ENCODE data around the gene GRM4. TPM values are rescaled to one million over a fixed set of nuclear protein-coding genes. Genes with fewer than 3 reads are reported as not detected.

GRM4 gene
- total and polyA plus RNA-seq, 9 donors = 1.1 to 4.8 (median 1.9) TPM

DNA sequence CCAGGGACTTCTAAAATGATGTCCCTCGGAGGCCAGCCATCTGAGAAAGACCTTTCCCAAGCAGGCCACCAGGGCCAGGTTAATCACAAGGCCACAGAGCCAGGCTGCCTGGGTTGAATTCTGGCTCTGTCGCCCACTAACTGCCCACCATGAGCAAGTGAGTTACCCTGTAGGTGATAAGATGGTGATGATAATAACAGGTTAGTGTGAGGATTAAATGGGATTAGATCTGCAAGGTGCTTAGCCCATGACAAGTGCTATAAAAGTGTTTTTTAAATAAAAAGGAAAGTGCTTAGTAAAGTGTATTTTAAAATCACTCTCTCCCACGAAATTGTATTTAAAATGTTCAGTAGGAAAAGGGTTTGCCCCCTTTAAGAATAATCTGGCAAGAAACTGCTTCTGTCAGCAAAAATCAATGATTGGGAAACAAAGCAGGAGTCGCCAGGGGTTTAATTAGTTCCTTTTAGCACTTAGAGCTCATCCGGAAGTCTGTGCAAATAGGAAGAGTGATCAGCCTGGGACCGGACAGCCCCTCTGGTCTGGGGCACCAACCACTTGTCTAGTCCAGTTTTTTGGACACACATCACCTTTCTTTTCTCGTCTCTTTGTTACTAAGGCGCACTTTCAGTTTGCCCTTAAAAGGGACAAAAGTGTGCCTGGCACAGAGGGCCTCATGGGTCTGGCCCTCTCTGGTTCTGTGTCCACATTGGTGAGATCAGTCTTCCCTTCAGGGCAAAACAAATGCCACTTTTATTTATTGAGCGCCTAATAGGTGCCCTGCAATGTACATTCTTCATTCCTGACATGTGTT lies 150.4 kb downstream of the GRM4 start:
- no peaks in the 10 kb centered on the region for H3K9me3 ChIP-seq (replicated peaks; ENCODE audit: control insufficient read depth, low read depth, low read length)
- peak; percentile 24 for DNase-seq
- no peak overlapping the region for H3K4me3 ChIP-seq (ENCODE audit: low read length)
- WGBS (ENCODE audit: insufficient coverage) = 56% methylated on average over 8 of the region's 9 CpGs
- H3K36me3 ChIP-seq (ENCODE audit: control insufficient read depth, insufficient read depth, low read length) = no peaks in the 10 kb centered on the region
- no peak overlapping the region for H3K27ac ChIP-seq (ENCODE audit: low read length)
- peaks cover 7% of the 10 kb centered on the region for H3K27me3 ChIP-seq (ENCODE audit: control insufficient read depth, insufficient read depth, low read length)
- peaks cover 2% of the 10 kb centered on the region for H3K4me1 ChIP-seq (ENCODE audit: control insufficient read depth, insufficient read depth, low read length)

DNA sequence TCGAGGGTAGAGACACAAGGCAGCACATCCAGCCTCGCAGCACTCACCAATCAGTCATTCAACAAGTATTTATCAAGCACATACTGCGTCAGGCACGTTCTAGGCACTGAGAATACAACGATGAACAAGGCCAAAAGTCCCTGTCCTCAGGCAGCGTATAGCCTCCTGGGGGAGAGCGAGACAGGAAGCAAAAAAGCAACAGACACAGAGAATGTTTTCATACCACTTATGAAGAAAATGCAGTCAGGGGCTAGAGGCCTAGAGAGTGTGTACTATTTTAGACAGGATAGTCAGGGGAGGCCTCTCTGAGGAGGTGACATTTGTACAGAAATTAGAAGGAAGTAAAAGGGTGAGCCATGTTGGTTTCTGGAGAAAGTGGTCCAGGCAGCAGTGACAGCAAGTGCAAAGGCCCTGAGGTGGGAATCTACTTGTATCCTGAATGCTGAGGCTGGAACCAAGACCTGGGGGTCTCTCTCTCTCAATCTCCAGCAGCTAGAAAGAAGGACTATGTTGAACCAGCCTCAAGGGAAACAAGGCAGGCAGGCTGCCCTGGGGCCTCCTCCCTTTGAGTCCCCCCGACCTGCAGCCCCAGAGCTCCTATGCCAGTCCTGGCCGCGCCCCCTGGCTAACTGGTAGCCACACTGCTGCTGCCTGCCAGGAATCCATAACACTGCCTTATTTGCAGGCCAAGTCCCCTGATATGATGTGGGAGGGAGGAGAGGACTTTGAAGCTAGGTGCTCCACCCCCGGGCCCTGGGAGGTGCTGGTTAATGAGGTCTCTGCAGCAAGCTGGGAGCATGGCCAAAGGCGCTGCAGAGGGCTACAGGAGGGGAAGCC lies 151.2 kb downstream of the GRM4 start:
- 73% methylated on average over 6 of the region's 12 CpGs for WGBS (ENCODE audit: insufficient coverage)

DNA sequence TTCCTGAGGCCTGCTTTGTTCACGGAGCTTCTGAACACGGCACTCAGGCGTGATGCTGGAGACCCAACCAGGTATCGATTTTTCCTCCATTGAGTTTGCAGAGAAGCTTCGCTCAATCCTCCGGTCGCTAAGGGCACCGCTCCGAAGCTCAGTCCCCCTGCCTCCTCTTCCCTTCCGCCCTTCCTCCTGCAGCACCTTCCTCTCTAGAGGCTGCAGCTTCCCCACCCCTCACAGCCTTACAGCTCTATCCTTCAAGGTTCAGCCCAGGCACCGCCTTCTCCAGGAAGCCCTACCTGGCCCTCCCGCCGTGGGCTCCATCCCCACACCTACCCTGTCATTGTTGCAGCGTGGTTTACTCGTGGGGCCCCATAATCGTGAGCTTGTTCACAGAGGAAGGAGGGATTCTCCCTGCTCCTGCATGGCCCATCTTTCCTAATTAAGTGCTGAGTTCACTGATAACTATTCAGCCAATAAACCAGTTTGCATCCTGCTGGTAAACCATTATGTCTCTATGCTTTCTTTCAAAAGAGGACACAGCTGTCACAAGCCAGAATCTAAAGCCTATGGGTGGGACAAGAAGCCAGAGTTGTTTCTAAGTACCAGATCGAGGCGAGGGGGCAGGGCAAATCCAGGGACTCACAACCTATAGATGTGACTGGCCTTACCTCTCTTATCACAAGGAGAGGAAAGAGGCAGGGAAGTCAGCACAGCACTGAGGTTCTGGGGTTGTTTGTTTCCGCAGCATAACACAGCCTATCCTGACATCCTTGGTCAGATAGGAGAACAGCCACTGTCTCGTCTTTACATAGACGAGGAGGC lies 152.0 kb downstream of the GRM4 start:
- Histone ChIP-seq H3K9me3 (replicated peaks; ENCODE audit: control insufficient read depth, low read depth, low read length) (no peaks in the 10 kb centered on the region), H3K36me3 (ENCODE audit: control insufficient read depth, insufficient read depth, low read length) (no peaks in the 10 kb centered on the region), H3K27me3 (ENCODE audit: control insufficient read depth, insufficient read depth, low read length) (peaks cover 10% of the 10 kb centered on the region), H3K4me3 (ENCODE audit: low read length) (no peak overlapping the region), H3K27ac (ENCODE audit: low read length) (no peak overlapping the region), H3K4me1 (ENCODE audit: control insufficient read depth, insufficient read depth, low read length) (peaks cover 9% of the 10 kb centered on the region)
- WGBS (ENCODE audit: insufficient coverage) = 72% methylated on average over 16 of the region's 21 CpGs
- DNase-seq = no peak

More for the DNA sequence above, 151.2 kb downstream of the GRM4 start:
- Histone ChIP-seq H3K27ac (ENCODE audit: low read length) (no peak overlapping the region), H3K36me3 (ENCODE audit: control insufficient read depth, insufficient read depth, low read length) (no peaks in the 10 kb centered on the region), H3K27me3 (ENCODE audit: control insufficient read depth, insufficient read depth, low read length) (peaks cover 10% of the 10 kb centered on the region), H3K4me3 (ENCODE audit: low read length) (no peak overlapping the region), H3K4me1 (ENCODE audit: control insufficient read depth, insufficient read depth, low read length) (peaks cover 9% of the 10 kb centered on the region), H3K9me3 (replicated peaks; ENCODE audit: control insufficient read depth, low read depth, low read length) (no peaks in the 10 kb centered on the region)
- DNase-seq = no peak

DNA sequence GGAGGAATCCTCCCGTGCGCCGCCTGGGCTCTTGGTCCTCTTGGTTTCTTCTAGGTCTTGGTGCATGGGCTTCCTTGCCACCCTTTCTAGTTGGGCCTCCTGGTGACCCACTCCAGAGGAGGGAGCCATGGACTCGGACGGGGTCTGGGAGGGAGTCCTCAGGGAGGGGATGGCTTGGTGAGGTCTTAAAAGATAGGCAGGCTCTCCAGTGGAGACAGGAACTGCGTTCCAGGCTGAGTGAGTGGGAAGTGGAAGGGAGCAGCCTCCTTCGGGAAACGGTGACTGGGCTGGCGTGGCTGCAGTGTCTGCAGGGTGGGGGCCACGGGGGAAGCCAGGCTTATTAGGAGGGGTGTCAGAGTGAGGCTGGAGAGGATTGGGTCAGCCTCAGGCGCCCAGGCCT lies 152.8 kb downstream of the GRM4 start:
- peaks cover 10% of the 10 kb centered on the region for H3K27me3 ChIP-seq (ENCODE audit: control insufficient read depth, insufficient read depth, low read length)
- WGBS (ENCODE audit: insufficient coverage) = 52% methylated on average over 10 of the region's 11 CpGs
- H3K9me3 ChIP-seq (replicated peaks; ENCODE audit: control insufficient read depth, low read depth, low read length) = no peaks in the 10 kb centered on the region

DNA sequence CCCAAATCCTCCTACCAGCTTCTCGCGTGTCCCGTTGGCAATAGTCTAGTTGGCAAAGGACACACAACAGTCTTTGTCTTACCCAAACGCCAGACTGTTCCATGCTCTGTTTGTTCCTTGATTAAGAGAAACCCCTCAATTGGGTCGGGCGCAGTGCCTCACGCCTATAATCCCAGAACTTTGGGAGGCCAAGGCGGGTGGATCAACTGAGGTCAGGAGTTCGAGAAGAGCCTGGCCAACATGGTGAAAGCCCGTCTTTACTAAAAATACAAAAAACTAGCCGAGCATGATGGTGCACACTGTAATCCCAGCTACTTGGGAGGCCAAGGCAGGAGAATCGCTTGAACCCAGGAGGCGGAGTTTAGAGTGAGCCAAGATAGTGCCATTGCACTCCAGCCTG lies 153.7 kb downstream of the GRM4 start:
- H3K36me3 ChIP-seq (ENCODE audit: control insufficient read depth, insufficient read depth, low read length) = no peaks in the 10 kb centered on the region
- DNase-seq = no peak
- peaks cover 20% of the 10 kb centered on the region for H3K4me1 ChIP-seq (ENCODE audit: control insufficient read depth, insufficient read depth, low read length)
- no peak overlapping the region for H3K4me3 ChIP-seq (ENCODE audit: low read length)
- no peaks in the 10 kb centered on the region for H3K9me3 ChIP-seq (replicated peaks; ENCODE audit: control insufficient read depth, low read depth, low read length)
- no peak overlapping the region for H3K27ac ChIP-seq (ENCODE audit: low read length)
- 92% methylated on average over 11 of the region's 13 CpGs for WGBS (ENCODE audit: insufficient coverage)
- peaks cover 10% of the 10 kb centered on the region for H3K27me3 ChIP-seq (ENCODE audit: control insufficient read depth, insufficient read depth, low read length)

More for the DNA sequence above, 152.8 kb downstream of the GRM4 start:
- no peak overlapping the region for H3K4me3 ChIP-seq (ENCODE audit: low read length)
- H3K27ac ChIP-seq (ENCODE audit: low read length) = no peak overlapping the region
- H3K36me3 ChIP-seq (ENCODE audit: control insufficient read depth, insufficient read depth, low read length) = no peaks in the 10 kb centered on the region
- H3K4me1 ChIP-seq (ENCODE audit: control insufficient read depth, insufficient read depth, low read length) = peaks cover 16% of the 10 kb centered on the region
- DNase-seq = no peak

DNA sequence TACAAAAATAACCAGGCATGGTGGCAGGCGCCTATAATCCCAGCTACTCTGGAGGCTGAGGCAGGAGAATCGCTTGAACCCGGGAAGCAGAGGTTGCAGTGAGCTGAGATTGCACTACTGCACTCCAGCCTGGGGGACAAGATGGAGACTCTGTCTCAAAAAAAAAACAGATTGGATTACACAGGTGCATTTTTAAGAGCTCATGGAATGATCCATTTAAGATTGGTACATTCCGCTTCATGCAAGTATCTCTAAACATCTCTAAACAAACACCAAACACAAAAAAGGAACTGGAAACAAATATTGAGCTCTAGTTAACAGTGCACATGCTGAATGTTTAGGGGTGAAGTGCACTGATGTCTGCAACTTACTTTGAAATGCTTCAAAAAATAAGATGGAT lies 154.3 kb downstream of the GRM4 start:
- H3K36me3 ChIP-seq (ENCODE audit: control insufficient read depth, insufficient read depth, low read length) = no peaks in the 10 kb centered on the region
- H3K4me1 ChIP-seq (ENCODE audit: control insufficient read depth, insufficient read depth, low read length) = peaks cover 20% of the 10 kb centered on the region
- H3K27ac ChIP-seq (ENCODE audit: low read length) = no peak overlapping the region
- no peak overlapping the region for H3K4me3 ChIP-seq (ENCODE audit: low read length)
- no peaks in the 10 kb centered on the region for H3K9me3 ChIP-seq (replicated peaks; ENCODE audit: control insufficient read depth, low read depth, low read length)
- no peak for DNase-seq
- H3K27me3 ChIP-seq (ENCODE audit: control insufficient read depth, insufficient read depth, low read length) = peaks cover 10% of the 10 kb centered on the region
- WGBS (ENCODE audit: insufficient coverage) = 94% methylated on average over 3 of the region's 4 CpGs

DNA sequence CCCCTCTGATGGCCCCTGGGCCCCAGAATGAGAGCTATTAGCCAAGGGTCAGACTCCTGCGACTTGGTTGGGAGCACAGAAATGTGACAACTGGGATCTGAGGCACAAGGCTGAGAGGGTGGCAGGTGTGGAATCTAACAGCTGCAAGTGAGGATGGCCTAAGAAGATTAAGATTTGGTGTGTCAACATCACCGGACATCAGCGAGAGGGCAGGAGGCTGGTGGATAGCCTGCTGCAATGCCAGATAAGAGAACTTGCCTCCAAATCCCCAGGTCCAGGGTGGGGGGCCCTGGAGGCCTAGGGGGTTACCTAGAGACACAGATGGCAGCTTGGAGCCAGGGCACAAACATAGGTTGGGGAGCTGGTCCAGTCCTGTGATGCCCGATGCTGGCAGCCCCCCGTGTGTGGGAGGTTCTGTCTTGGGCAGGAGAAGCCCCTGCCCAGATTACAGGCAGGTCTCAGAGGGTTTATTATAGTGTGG lies 155.8 kb downstream of the GRM4 start:
- no peaks in the 10 kb centered on the region for H3K9me3 ChIP-seq (replicated peaks; ENCODE audit: control insufficient read depth, low read depth, low read length)
- H3K27ac ChIP-seq (ENCODE audit: low read length) = no peak overlapping the region
- H3K36me3 ChIP-seq (ENCODE audit: control insufficient read depth, insufficient read depth, low read length) = no peaks in the 10 kb centered on the region
- peaks cover 20% of the 10 kb centered on the region for H3K4me1 ChIP-seq (ENCODE audit: control insufficient read depth, insufficient read depth, low read length)
- peaks cover 10% of the 10 kb centered on the region for H3K27me3 ChIP-seq (ENCODE audit: control insufficient read depth, insufficient read depth, low read length)
- WGBS (ENCODE audit: insufficient coverage) = 7% methylated on average over 3 of the region's 5 CpGs
- peak; percentile 35 for DNase-seq
- H3K4me3 ChIP-seq (ENCODE audit: low read length) = no peak overlapping the region

DNA sequence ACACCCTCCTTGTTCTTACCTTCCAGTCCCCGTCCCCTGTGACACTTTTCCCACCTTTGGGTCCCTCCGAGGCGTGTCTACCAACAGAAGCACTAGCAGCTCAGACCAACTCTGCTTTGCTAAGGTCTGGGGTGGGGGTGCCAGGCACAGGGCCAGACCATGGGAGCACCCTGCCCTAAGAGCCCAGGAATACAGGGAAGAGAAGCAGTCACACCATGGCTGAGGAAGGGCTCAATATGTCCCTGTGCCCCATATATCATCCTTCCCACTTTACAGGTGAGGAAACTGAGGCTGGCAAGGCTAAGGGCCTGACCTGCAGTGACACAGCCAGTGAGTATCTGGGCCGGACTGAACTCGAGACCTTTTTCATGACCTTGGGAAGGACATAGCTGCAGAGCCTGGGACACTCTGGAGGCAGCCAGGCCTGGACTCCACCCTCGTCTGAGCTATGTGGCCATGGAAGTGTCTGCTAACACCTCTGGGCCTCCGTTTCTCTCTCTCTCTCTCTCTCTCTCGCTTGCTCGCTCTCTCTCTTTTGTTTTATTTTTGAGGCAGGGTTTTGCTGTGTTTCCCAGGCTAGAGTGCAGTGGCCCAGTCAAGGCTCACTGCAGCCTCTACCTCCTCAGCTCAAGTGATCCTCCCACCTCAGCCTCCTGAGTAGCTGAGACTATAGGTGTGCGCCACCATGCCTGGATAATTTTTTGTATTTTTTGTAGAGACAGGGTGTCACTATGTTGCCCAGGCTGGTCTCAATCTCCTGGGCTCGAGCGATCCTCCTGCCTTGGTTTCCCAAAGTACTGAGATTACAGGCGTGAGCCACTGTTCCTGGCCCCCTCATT lies 156.7 kb downstream of the GRM4 start:
- H3K4me3 ChIP-seq (ENCODE audit: low read length) = no peak overlapping the region
- no CpG with 5 or more reads among the region's 13 CpGs for WGBS (ENCODE audit: insufficient coverage)
- H3K4me1 ChIP-seq (ENCODE audit: control insufficient read depth, insufficient read depth, low read length) = peaks cover 18% of the 10 kb centered on the region
- H3K27me3 ChIP-seq (ENCODE audit: control insufficient read depth, insufficient read depth, low read length) = peaks cover 10% of the 10 kb centered on the region
- no peaks in the 10 kb centered on the region for H3K36me3 ChIP-seq (ENCODE audit: control insufficient read depth, insufficient read depth, low read length)
- no peak overlapping the region for H3K27ac ChIP-seq (ENCODE audit: low read length)
- no peaks in the 10 kb centered on the region for H3K9me3 ChIP-seq (replicated peaks; ENCODE audit: control insufficient read depth, low read depth, low read length)
- DNase-seq = no peak
